Activated CD4-positive, alpha-beta memory T cell treated with anti-CD3 and anti-CD28 coated beads for 36 hours (primary cell): ENCODE measurements around the gene LGALS7B. TPM values are rescaled to one million over a fixed set of nuclear protein-coding genes. Genes with fewer than 3 reads are reported as not detected.
"Not testable (repeated sequence)": the region's sequence is repeated elsewhere in the genome, so short reads cannot be mapped to it uniquely, and the experiment has no call there.

ENCODE experiments used
- CTCF ChIA-PET: fragments of 350-600 bp; sonication (Branson Sonifier 250); formaldehyde crosslinking; loops from one replicate; lab custom pipeline; 2021; ENCODE audit warnings: antibody characterized with exemption, inconsistent platforms; lab: Charles Lee
- POLR2A ChIA-PET: fragments of 350-600 bp; sonication (Branson Sonifier 250); formaldehyde crosslinking; loops from one replicate; lab custom pipeline; 2021; ENCODE audit warnings: antibody characterized with exemption; lab: Charles Lee
- DNase-seq: peaks from one replicate; pipeline ENCODE4 v3.0.0-alpha.2; 2020
- H3K27ac Mint-ChIP-seq: one replicate; pipeline ENCODE4 v1.8.0; 2021; ENCODE audit warnings: mixed read lengths
- H3K27me3 Mint-ChIP-seq: one replicate; pipeline ENCODE4 v1.8.0; 2021; ENCODE audit warnings: mixed read lengths
- H3K36me3 Mint-ChIP-seq: one replicate; pipeline ENCODE4 v1.8.0; 2021; ENCODE audit warnings: mixed read lengths
- H3K4me1 Mint-ChIP-seq: one replicate; pipeline ENCODE4 v1.8.0; 2021; ENCODE audit warnings: low read depth, mixed read lengths
- H3K4me3 Mint-ChIP-seq: one replicate; pipeline ENCODE4 v1.8.0; 2021; ENCODE audit warnings: mild to moderate bottlenecking, mixed read lengths
- H3K9me3 Mint-ChIP-seq: one replicate; pipeline ENCODE4 v1.8.0; 2021; ENCODE audit warnings: mixed read lengths
- intact Hi-C: fragments of 100-400 bp; cut with micrococcal nuclease; formaldehyde crosslinking; loops from one replicate; pipeline ENCODE4 v1.15.1; 2023
- total RNA-seq, 2 experiments: library from RNA; stranded (reverse); gene quantifications; one replicate each; pipeline ENCODE4 v1.2.3, GENCODE V29; 2021

LGALS7B gene
- total RNA-seq, 2 experiments from 2014 or later: not detected

- H3K27ac Mint-ChIP-seq, H3K4me3 Mint-ChIP-seq, intact Hi-C loops, CTCF ChIA-PET, POLR2A ChIA-PET, DNase-seq, H3K36me3 Mint-ChIP-seq, H3K27me3 Mint-ChIP-seq, H3K4me1 Mint-ChIP-seq, H3K9me3 Mint-ChIP-seq: not testable (repeated sequence)
These were observed 1.8 kb downstream of the LGALS7B start for GRCh38 chr19:38790507-38791403.

GRCh38 chr19:38791451-38792064 is 2.6 kb downstream of the LGALS7B start:
- DNase-seq, CTCF ChIA-PET, H3K9me3 Mint-ChIP-seq, H3K4me3 Mint-ChIP-seq, H3K27me3 Mint-ChIP-seq, H3K36me3 Mint-ChIP-seq, H3K4me1 Mint-ChIP-seq, POLR2A ChIA-PET, intact Hi-C loops, H3K27ac Mint-ChIP-seq: not testable (repeated sequence)

GRCh38 chr19:38792250-38793111 is 3.5 kb downstream of the LGALS7B start:
- H3K4me3 Mint-ChIP-seq: peak overlapping the region; percentile 45
- POLR2A ChIA-PET: interaction anchor here (1.4 kb wide), 1 partner anchor 57 kb away, joined by 4 read pairs; no protein-coding TSS in a partner anchor
- H3K4me1 Mint-ChIP-seq: peaks cover 6% of the 10 kb centered on the region
- H3K27ac Mint-ChIP-seq: no peak overlapping the region
- no peaks in the 10 kb centered on the region for H3K36me3 Mint-ChIP-seq
- H3K9me3 Mint-ChIP-seq: no peaks in the 10 kb centered on the region
- CTCF ChIA-PET: interaction anchor here (1.0 to 1.2 kb wide), 2 partner anchors 16 to 62 kb away, joined by 3 read pairs; no protein-coding TSS in a partner anchor
- DNase-seq: peak; percentile 59
- no peaks in the 10 kb centered on the region for H3K27me3 Mint-ChIP-seq
- intact Hi-C loops: no loop called here

GRCh38 chr19:38793177-38793576 is 4.2 kb downstream of the LGALS7B start:
- H3K4me3 Mint-ChIP-seq: peak overlapping the region; percentile 40
- H3K36me3 Mint-ChIP-seq: no peaks in the 10 kb centered on the region
- ChIA-PET POLR2A (interaction anchor here (1.4 kb wide), 1 partner anchor 56 kb away, joined by 4 read pairs; no protein-coding TSS in a partner anchor), CTCF (interaction anchor here (1.0 to 1.7 kb wide), 3 partner anchors 17 to 137 kb away, joined by 3 to 6 read pairs (median 3); partner anchors contain the start of genes MRPS12 and SARS2)
- intact Hi-C loops: no loop called here
- no peaks in the 10 kb centered on the region for H3K9me3 Mint-ChIP-seq
- peaks cover 6% of the 10 kb centered on the region for H3K4me1 Mint-ChIP-seq
- no peaks in the 10 kb centered on the region for H3K27me3 Mint-ChIP-seq
- no peak for DNase-seq
- H3K27ac Mint-ChIP-seq: no peak overlapping the region

- H3K27ac Mint-ChIP-seq: no peak overlapping the region
These were observed 4.7 kb downstream of the LGALS7B start for GRCh38 chr19:38793671-38794070.

GRCh38 chr19:38795549-38795948 is 6.5 kb downstream of the LGALS7B start:
- DNase-seq: no peak
- H3K9me3 Mint-ChIP-seq: no peaks in the 10 kb centered on the region
- ChIA-PET POLR2A (no interaction called here), CTCF (no interaction called here)
- no peak overlapping the region for H3K27ac Mint-ChIP-seq
- H3K36me3 Mint-ChIP-seq: no peaks in the 10 kb centered on the region
- no peak overlapping the region for H3K4me3 Mint-ChIP-seq
- H3K4me1 Mint-ChIP-seq: peaks cover 10% of the 10 kb centered on the region
- H3K27me3 Mint-ChIP-seq: no peaks in the 10 kb centered on the region
- intact Hi-C loops: no loop called here

More at GRCh38 chr19:38793671-38794070, 4.7 kb downstream of the LGALS7B start:
- H3K4me3 Mint-ChIP-seq: no peak overlapping the region
- peaks cover 6% of the 10 kb centered on the region for H3K4me1 Mint-ChIP-seq
- no peaks in the 10 kb centered on the region for H3K36me3 Mint-ChIP-seq
- ChIA-PET POLR2A (no interaction called here), CTCF (interaction anchor here (1.7 kb wide), 1 partner anchor 137 kb away, joined by 6 read pairs; the partner anchor contains the start of genes MRPS12 and SARS2)
- no peaks in the 10 kb centered on the region for H3K27me3 Mint-ChIP-seq
- H3K9me3 Mint-ChIP-seq: no peaks in the 10 kb centered on the region
- no peak for DNase-seq
- intact Hi-C loops: no loop called here

- Mint-ChIP-seq H3K27me3 (no peaks in the 10 kb centered on the region), H3K27ac (no peak overlapping the region), H3K9me3 (no peaks in the 10 kb centered on the region), H3K36me3 (no peaks in the 10 kb centered on the region), H3K4me1 (peaks cover 10% of the 10 kb centered on the region), H3K4me3 (no peak overlapping the region)
- DNase-seq: no peak
- intact Hi-C loops: no loop called here
- ChIA-PET POLR2A (no interaction called here), CTCF (no interaction called here)
These were observed 7.2 kb downstream of the LGALS7B start for GRCh38 chr19:38796154-38796553.

- H3K4me3 Mint-ChIP-seq, POLR2A ChIA-PET, H3K36me3 Mint-ChIP-seq, H3K27me3 Mint-ChIP-seq, H3K4me1 Mint-ChIP-seq, DNase-seq, CTCF ChIA-PET, intact Hi-C loops, H3K9me3 Mint-ChIP-seq, H3K27ac Mint-ChIP-seq: not testable (repeated sequence)
These were observed 8.8 kb downstream of the LGALS7B start for GRCh38 chr19:38797781-38798180.

- peaks cover 3% of the 10 kb centered on the region for H3K4me1 Mint-ChIP-seq
- CTCF ChIA-PET: no interaction called here
- no peaks in the 10 kb centered on the region for H3K27me3 Mint-ChIP-seq
- POLR2A ChIA-PET: no interaction called here
- H3K4me3 Mint-ChIP-seq: no peak overlapping the region
- intact Hi-C loops: no loop called here
- no peaks in the 10 kb centered on the region for H3K9me3 Mint-ChIP-seq
- no peak overlapping the region for H3K27ac Mint-ChIP-seq
- H3K36me3 Mint-ChIP-seq: no peaks in the 10 kb centered on the region
- DNase-seq: no peak
These were observed 10.1 kb downstream of the LGALS7B start for GRCh38 chr19:38799104-38799503.

- H3K4me3 Mint-ChIP-seq: no peak overlapping the region
- no peaks in the 10 kb centered on the region for H3K9me3 Mint-ChIP-seq
- ChIA-PET CTCF (no interaction called here), POLR2A (interaction anchor here (1.1 kb wide), 1 partner anchor 11 kb away, joined by 4 read pairs; no protein-coding TSS in a partner anchor)
- no peaks in the 10 kb centered on the region for H3K27me3 Mint-ChIP-seq
- peaks cover 9% of the 10 kb centered on the region for H3K4me1 Mint-ChIP-seq
- H3K27ac Mint-ChIP-seq: no peak overlapping the region
- intact Hi-C loops: no loop called here
- no peak for DNase-seq
- no peaks in the 10 kb centered on the region for H3K36me3 Mint-ChIP-seq
These were observed 11.8 kb downstream of the LGALS7B start for GRCh38 chr19:38800577-38801347.
